Measurements from ENCODE around the gene MAPK14. TPM values are rescaled to one million over a fixed set of nuclear protein-coding genes. Genes with fewer than 3 reads are reported as not detected.

The MAPK14 gene
- total RNA-seq, 1 donor from 2014 or later: 73.2 TPM

DNA sequence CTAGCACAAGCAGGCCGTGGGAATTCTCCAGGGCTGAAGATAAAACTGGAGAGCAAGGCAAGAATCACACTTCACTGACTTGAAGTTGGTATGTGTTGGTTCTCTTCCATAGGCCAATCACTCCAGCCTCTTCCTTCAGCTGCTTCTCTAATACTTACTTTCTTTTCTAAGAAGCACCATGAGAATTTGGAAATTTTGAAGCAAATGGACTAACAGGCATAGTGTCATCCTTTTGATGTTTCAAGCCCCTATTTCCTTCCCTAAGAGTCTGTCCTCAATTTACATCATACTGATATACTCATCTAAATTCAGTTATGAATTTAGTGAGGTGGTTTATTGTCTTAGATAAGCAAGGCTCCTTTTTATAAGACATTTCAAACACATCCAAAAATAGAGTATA is 27.2 kb upstream of the MAPK14 start:
- Mint-ChIP-seq H3K27ac (ENCODE audit: unreplicated experiment) (no peak overlapping the region), H3K36me3 (ENCODE audit: low read depth, unreplicated experiment) (no peaks in the 10 kb centered on the region), H3K9me3 (ENCODE audit: unreplicated experiment) (no peaks in the 10 kb centered on the region), H3K4me1 (ENCODE audit: unreplicated experiment) (no peaks in the 10 kb centered on the region), H3K4me3 (ENCODE audit: unreplicated experiment) (no peak overlapping the region), H3K27me3 (ENCODE audit: unreplicated experiment) (no peaks in the 10 kb centered on the region)
- TF ChIP-seq, protein P1, sequence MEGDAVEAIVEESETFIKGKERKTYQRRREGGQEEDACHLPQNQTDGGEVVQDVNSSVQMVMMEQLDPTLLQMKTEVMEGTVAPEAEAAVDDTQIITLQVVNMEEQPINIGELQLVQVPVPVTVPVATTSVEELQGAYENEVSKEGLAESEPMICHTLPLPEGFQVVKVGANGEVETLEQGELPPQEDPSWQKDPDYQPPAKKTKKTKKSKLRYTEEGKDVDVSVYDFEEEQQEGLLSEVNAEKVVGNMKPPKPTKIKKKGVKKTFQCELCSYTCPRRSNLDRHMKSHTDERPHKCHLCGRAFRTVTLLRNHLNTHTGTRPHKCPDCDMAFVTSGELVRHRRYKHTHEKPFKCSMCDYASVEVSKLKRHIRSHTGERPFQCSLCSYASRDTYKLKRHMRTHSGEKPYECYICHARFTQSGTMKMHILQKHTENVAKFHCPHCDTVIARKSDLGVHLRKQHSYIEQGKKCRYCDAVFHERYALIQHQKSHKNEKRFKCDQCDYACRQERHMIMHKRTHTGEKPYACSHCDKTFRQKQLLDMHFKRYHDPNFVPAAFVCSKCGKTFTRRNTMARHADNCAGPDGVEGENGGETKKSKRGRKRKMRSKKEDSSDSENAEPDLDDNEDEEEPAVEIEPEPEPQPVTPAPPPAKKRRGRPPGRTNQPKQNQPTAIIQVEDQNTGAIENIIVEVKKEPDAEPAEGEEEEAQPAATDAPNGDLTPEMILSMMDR (IDR thresholded peaks at IDR 0.05; ENCODE audit: unreplicated experiment): no peak
- DNase-seq (ENCODE audit: low spot score): no peak

DNA sequence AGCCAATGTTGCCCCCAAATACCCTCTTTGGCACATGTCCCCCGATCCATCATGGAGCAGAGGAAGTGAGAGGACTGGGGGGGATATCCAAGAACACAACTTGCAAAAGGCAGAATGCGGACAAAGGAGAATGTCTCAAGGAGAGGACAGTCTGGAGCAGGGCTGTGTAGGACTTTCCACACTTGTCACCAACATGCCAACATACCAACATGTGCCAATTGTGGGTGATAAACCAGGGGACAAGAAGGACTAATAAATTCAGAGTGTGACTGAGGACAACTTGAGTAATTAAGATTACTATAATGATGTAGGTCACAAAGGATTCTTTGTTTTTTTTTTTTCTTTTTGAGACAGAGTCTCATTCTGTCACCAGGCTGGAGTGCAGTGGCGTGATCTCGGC is 11.9 kb upstream of the MAPK14 start:
- Mint-ChIP-seq H3K27me3 (ENCODE audit: unreplicated experiment) (no peaks in the 10 kb centered on the region), H3K27ac (ENCODE audit: unreplicated experiment) (no peak overlapping the region), H3K4me1 (ENCODE audit: unreplicated experiment) (no peaks in the 10 kb centered on the region), H3K4me3 (ENCODE audit: unreplicated experiment) (no peak overlapping the region), H3K36me3 (ENCODE audit: low read depth, unreplicated experiment) (no peaks in the 10 kb centered on the region), H3K9me3 (ENCODE audit: unreplicated experiment) (no peaks in the 10 kb centered on the region)
- no peak for DNase-seq (ENCODE audit: low spot score)
- TF ChIP-seq, protein P1 (IDR thresholded peaks at IDR 0.05; ENCODE audit: unreplicated experiment): no peak

DNA sequence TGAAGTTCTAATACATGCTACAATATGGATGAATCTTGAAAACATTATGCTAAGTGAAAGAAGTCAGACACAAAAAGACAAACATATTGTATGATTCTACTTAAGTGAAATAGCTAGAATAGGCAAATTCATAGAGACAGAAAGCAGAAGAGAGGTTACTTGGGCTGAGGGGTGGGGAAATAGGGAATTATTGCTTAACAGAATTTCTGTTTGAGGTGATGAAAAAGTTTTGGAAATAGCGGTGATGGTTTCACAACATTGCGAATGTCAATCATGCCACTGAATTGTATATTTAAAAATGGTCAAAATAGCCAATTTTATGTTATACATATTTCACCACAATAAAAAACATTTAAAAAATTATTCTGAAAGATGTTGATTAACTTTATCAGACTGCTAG is 9.3 kb upstream of the MAPK14 start:
- H3K9me3 Mint-ChIP-seq (ENCODE audit: unreplicated experiment): no peaks in the 10 kb centered on the region
- no peak overlapping the region for H3K27ac Mint-ChIP-seq (ENCODE audit: unreplicated experiment)
- no peaks in the 10 kb centered on the region for H3K4me1 Mint-ChIP-seq (ENCODE audit: unreplicated experiment)
- TF ChIP-seq, protein P1 (IDR thresholded peaks at IDR 0.05; ENCODE audit: unreplicated experiment): no peak
- H3K4me3 Mint-ChIP-seq (ENCODE audit: unreplicated experiment): no peak overlapping the region
- H3K36me3 Mint-ChIP-seq (ENCODE audit: low read depth, unreplicated experiment): no peaks in the 10 kb centered on the region
- H3K27me3 Mint-ChIP-seq (ENCODE audit: unreplicated experiment): no peaks in the 10 kb centered on the region
- no peak for DNase-seq (ENCODE audit: low spot score)

DNA sequence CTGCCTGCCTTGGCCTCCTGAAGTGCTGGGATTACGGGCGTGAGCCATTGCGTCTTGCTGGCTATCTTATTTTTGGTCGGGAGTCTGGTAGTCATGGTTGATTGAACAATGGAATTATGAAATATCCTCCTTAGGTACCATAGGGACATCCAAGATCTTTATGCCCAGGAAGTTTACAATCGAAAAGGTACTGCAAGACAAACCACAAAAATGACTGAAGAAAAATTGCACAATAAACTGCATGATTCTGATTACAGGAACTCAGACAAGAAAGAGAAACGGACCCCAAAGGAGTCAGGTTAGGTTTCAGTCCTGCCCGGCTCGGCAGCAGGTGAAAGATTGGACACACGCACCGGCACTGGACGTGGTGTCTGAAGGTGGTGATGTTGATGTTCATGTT is 8.4 kb upstream of the MAPK14 start:
- TF ChIP-seq, protein P1 (IDR thresholded peaks at IDR 0.05; ENCODE audit: unreplicated experiment): no peak
- no peaks in the 10 kb centered on the region for H3K36me3 Mint-ChIP-seq (ENCODE audit: low read depth, unreplicated experiment)
- H3K4me1 Mint-ChIP-seq (ENCODE audit: unreplicated experiment): peaks cover 7% of the 10 kb centered on the region
- H3K27ac Mint-ChIP-seq (ENCODE audit: unreplicated experiment): no peak overlapping the region
- DNase-seq (ENCODE audit: low spot score): no peak
- H3K9me3 Mint-ChIP-seq (ENCODE audit: unreplicated experiment): no peaks in the 10 kb centered on the region
- no peak overlapping the region for H3K4me3 Mint-ChIP-seq (ENCODE audit: unreplicated experiment)
- H3K27me3 Mint-ChIP-seq (ENCODE audit: unreplicated experiment): no peaks in the 10 kb centered on the region

DNA sequence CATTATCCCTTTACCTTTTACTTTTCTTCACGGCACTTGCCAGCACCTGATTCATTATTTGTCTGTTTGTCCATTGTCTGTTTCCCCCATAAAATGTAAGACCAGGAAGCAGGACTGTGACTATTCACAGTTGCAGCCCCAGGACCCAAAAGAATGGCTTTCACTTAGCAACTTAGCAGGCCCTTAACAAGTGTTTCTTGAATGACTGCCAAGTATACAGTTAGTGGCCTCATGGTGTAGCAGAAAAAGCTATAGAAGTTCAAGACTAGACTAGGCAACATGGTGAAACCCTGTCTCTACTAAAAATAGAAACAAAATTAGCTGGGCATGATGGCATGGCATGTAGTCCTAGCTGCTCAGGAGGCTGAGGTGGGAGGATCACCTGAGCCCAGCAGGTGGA is 7.5 kb upstream of the MAPK14 start:
- H3K9me3 Mint-ChIP-seq (ENCODE audit: unreplicated experiment): no peaks in the 10 kb centered on the region
- no peak overlapping the region for H3K4me3 Mint-ChIP-seq (ENCODE audit: unreplicated experiment)
- no peak for DNase-seq (ENCODE audit: low spot score)
- no peak overlapping the region for H3K27ac Mint-ChIP-seq (ENCODE audit: unreplicated experiment)
- no peaks in the 10 kb centered on the region for H3K36me3 Mint-ChIP-seq (ENCODE audit: low read depth, unreplicated experiment)
- H3K4me1 Mint-ChIP-seq (ENCODE audit: unreplicated experiment): peaks cover 13% of the 10 kb centered on the region
- TF ChIP-seq, protein P1 (IDR thresholded peaks at IDR 0.05; ENCODE audit: unreplicated experiment): no peak
- no peaks in the 10 kb centered on the region for H3K27me3 Mint-ChIP-seq (ENCODE audit: unreplicated experiment)
